ENCODE results near the gene MAT1A.
"Not testable (repeated sequence)": the region's sequence is repeated elsewhere in the genome, so short reads cannot be mapped to it uniquely, and the experiment has no call there.

The MAT1A gene

DNA sequence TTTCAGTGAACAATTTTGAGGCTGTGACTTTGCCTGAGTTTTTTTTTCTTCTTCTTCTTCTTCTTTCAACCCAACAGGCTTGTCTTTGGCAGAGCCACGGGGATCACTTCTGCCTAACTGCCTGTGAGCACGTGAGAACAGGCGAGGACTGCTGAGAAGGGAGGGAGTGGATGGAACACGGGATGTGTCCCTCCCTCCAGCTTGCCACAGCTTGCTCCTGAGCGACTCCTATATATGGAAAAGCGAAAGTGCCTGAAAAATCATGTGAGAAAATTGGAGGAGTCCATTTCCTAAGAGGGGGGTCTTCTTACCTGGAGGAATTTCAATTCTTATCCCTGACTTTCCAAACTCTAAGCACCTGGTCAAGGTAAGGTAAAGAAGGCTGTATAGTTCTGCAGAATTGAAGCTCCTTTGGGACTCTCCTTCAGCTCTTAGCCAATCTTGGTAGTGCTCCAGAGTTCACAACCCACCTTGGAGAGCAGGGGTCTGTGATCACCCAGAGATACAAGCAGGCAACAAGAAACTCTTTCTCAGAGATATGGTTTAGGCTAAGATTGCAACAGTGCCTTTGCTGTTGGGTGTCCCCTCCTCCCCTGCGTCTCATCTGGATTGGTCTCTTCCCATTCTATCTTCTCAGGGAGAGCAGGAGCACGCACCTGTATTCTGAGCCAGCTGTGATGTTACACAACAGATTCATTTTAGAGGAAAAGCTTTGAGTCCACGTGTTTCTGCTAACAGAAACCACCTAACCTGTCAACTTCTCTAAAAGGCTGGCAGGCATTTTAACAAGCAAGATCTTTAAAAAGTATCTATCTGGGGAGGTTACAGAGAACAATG is at the start of gene MAT1A:
Gene MAT1A, minus strand, starts transcription at position 208 of the 837 bp plus-strand sequence. CDS start 235 bp downstream, outside the sequence.
- DNase-seq: no peak

DNA sequence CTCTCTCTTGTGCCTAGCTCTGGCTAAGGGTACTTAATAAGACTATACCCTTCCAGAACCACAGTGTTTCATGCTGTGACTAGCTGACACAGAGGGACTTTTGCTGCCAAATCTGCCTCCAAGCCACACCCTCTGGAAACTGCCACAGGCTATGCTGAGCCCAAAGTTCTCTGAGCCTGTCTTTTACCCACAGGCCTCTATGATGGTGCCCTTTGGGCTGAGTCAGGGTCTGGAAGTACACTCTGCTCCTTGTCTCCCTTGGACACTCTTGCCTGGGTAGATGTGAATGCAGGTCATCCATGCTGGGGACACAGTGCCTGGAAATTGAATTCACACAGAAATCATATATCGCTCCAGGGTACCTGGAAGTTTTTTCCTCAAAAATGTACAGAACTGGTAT is 44.5 kb upstream of the MAT1A start:
- no peak for DNase-seq

DNA sequence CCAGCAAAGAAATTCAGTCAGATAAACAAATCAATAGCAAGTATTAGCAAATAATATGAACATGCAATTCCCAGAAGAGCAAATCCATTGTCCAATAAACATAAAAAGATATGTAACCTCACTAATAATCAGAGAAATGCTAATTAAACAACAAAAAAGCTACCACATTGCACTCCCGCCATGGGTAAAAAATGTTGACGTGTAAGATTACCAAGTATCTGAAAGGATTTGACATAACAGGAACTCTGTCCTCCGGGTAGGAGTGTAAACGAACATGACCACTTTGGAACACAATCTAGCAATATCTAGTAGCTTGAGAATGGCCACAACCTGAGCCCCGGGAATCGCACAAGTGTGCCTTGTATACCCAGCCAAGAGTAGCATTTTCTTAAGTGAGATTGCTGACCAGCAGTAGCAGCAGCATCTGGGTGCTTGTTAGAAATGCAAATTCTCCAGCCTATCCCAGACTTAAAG is 35.5 kb upstream of the MAT1A start:
- DNase-seq: no peak

DNA sequence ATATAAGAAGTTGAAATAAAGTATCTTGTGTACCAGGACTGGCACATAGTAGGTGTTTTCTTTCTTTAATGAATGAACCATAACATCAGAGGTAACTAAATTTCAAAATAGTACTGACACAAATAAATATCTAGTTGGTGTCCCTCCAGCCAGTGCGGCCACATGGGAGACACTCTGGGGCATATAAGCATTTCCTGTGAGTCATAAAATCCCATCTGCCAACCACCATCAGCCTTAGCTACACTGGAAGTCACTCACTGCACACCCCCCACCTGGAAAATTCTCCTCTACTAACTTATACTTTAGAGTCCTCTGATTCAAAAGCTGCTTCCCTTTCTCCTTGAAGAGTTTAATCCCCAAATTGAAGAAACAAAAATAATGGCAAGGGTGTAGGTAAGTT is 34.6 kb upstream of the MAT1A start:
- DNase-seq: no peak

DNA sequence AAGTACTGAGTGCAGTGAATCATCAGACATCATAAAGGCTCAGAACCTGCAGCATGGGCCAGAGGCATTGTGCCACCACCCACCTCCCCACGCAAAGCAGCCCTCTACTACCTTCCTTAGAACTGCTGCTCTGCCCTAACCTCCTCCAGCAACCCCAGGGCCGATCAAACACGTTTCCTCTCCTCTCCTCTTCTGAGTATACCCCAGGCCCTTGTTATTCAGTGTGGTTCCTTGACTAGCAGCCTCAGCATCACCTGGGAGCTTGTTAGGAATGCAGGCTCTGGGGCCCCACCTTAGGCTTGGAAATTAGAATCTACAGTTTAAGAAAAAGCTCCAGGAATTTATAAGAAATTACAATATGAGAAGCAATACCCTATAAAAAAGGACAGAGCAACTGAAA is 33.9 kb upstream of the MAT1A start:
- DNase-seq: no peak

DNA sequence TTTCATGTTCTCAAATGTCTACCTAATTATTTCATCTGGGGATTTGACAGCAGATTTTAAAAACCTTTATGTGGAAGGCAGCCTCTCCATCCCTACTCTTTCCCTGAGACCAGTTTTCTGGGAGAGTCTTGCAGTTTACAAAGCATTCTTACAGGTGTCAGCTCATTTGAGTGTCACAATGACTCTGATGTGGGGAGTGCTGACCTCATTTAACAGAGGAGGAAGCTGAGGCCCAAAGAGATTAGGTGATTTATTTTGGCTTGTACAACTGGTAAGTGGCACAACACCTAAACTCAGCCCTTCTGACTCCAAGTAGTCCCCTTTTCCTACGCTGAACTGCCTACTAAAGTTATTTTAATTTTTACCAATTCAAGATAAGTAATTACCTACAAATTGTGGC is 33.3 kb upstream of the MAT1A start:
- DNase-seq: no peak

DNA sequence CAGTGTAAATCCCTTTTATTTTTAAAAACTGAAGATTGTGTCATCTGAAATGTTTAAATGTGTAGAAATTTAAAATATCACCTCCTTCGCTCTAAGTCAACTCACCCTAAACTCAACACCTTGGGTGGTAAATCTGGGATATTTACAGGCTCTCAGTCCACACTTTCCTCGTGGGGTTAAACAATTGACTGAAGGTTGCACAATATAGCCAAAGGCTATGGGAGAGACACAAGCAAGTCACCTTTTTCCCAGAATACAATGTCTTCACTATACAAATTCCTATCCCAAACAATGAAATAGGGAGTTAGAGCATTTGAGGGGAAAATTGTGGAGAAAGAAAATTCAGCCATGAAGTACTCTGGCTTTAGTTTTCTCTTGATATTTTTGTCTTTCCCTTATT is 32.7 kb upstream of the MAT1A start:
- DNase-seq: no peak

DNA sequence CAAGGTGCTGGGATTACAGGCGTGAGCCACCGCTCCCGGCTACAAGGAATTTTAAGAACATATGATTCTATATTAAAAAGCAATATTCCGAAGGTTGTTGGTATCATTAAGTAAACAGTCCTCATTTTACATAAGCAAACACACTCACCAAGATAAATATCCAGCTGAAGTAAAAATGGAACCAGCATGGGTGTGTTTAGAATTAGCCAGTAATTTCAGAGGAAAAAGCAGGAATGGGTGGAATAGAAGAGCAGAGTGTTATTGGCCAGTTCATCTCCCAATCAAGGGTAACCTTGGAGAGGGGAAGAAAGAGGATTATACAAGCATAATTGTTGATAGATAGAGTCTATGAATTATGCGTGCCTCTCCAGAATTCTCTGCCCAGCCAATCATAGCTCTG is 31.7 kb upstream of the MAT1A start:
- no peak for DNase-seq

DNA sequence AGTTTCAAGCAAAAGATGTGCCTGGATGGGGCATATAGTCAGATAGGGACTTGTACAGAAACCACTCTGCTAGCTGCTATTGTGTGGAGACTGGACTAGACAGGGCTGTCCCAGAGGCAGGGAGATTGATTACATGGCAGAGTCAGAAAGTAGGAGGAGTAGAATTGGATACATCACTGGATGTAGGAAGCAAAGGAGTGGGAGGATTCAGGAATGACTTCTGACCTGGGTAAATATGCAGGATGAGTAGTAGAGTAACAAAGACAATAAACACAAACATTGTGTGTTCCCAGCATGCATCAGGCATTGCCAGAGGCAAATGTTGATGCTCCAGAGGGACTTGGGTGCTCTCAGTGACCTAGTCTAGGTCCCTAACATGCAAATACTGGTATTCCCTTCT is 30.9 kb upstream of the MAT1A start:
- no peak for DNase-seq

DNA sequence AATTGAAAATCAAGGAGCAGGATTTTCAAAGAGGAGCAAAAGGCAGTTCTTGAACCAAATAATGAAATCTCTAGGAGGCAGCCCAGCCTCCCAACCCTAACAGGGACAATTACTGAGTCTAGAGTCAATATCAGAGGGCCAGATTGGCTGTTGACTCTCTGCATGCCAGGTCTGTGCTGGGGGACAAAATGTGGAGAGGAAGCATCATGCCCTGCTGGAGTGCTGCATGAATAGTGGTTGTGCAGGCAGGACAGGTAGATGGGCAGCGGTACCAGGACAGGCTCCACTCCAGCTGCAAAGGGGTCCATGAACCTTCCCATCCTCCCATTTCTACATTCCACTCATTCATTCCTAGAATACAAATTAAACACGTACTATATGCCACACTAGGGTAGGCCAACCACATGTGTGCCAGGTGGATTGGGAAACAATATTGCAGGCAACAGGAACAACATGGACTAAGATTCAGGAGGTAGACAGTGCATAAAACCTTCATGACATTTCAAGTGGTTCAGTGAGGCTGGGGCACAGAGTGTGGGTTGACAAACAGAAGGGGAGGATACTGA is 30.4 kb upstream of the MAT1A start:
- no peak for DNase-seq

DNA sequence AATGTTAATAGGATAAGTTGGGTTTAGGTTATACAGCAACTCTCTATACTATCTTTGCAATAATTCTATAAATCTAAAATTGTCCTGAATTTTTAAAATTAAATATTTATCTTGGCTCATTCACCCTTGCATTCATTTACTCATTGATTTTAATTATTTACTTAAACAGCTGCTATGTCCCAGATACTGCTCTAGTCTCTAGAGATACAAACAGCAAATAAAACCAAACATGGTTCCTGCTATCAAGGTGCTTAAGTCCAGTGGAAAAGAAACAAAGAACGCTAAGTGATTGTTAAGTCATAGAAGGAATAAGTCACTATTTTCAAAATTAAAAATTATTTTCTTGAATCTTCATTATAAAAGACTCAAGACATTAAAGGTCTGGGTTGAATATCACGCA is 29.9 kb upstream of the MAT1A start:
- DNase-seq: no peak

DNA sequence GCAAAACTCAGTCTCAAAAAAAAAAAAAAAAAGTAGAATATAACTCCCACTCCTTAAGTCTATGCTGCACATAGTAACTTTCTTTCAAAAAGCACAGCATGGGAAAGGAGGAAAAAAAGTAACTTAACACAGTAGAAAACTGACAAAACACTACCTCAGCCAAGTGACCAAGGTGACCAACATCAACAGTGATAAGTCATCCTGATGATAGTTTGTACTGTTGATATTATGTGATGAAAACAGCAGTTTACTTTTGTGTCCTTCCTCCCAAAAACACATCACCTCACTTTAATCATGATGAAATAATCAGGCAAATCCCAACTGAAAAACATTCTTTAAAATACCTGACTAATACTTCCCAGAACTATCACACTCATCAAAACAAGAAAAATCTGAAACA is 29.3 kb upstream of the MAT1A start:
- DNase-seq: no peak

DNA sequence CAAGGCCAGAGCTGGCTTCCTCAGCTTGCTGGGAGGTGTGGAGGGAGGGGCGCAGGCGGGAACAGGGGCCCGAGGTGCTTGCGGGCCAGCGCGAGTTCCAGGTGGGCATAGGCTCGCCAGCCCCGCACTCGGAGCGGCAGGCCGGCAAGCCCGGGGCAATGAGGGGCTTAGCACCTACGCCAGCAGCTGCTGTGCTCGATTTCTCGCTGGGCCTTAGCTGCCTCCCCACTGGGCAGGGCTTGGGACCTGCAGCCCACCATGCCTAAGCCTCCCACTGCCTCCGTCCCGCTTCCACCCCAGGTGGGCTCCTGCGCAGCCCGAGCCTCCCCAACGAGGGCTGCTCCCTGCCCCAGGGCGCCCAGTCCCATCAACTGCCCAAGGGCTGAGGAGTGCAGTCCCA is 25.9 kb upstream of the MAT1A start:
- DNase-seq: no peak

DNA sequence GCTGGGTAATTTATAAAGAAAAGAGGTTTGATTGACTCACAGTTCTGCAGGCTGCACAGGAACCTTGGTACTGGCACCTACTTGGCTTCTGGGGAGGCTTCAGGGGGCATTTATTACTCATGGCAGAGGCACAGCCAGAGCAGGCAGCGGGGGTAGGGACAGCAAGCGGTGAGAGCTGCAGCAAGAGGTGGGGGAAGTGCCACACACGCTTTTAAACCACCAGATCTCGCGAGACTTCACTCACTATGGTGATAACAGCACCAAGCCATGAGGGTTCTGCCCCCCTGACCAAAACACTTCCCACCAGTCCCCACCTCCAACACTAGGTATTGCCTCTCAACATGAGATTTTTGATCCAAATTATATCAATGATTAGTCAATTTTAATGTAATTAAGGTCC is 24.1 kb upstream of the MAT1A start:
- DNase-seq: no peak

DNA sequence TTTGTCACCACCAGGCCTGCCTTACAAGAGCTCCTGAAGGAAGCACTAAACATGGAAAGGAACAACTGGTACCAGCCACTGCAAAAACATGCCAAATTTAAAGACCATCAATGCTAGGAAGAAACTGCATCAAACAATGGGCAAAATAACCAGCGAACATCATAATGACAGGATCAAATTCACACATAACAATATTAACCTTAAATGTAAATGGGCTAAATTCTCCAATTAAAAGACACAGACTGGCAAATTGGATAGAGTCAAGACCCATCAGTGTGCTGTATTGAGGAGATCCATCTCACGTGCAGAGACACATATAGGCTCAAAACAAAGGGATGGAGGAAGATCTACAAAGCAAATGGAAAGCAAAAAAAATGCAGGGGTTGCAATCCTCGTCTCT is 16.5 kb upstream of the MAT1A start:
- DNase-seq: not testable (repeated sequence)

DNA sequence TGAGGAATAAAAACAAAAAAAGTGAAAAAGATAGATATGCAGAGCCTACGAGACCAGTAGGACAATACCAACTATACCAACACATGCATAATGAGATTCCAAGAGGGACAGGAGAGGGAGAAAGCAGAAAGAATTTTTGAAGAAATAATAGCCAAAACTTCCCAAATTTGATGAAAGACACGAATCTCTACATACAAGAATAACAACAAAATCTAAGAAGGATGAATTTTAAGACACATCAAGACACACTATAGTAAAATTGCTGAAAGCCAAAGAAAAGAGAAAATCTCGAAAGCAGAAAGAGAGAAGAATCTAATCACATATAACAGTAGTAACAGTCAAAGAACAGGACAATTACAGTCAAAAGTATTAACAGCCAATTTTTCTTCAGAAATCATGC is 7.5 kb upstream of the MAT1A start:
- no peak for DNase-seq

DNA sequence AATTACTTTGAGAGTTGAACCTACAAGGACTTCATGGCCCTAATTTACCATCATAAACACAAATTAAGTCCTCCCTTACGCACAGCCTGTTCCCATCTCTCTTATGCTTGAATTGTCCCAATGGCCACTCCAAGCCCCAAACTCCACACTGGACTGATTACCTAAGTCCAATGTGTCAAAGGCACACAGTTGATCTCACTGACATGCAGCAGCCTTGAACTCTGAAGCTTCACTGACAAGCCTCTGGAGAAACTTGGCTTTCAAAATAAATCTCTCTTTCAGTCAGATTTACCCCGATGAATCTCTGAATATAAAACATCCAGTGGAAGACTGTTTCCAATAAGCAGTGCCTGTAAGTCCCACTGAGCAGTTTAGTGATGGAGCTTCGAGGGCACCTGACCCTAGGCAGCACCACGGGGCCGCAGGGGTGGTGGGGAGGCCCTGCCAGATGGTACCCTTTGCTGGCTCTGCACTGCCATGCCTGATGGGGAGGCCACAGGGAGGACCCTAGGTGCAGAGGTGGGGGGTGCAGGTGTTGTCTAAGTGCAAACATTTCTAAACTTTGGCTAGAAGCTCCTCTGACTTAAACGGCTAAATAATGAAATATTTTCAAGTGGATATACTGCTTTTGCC is 3.3 kb upstream of the MAT1A start:
- no peak for DNase-seq

DNA sequence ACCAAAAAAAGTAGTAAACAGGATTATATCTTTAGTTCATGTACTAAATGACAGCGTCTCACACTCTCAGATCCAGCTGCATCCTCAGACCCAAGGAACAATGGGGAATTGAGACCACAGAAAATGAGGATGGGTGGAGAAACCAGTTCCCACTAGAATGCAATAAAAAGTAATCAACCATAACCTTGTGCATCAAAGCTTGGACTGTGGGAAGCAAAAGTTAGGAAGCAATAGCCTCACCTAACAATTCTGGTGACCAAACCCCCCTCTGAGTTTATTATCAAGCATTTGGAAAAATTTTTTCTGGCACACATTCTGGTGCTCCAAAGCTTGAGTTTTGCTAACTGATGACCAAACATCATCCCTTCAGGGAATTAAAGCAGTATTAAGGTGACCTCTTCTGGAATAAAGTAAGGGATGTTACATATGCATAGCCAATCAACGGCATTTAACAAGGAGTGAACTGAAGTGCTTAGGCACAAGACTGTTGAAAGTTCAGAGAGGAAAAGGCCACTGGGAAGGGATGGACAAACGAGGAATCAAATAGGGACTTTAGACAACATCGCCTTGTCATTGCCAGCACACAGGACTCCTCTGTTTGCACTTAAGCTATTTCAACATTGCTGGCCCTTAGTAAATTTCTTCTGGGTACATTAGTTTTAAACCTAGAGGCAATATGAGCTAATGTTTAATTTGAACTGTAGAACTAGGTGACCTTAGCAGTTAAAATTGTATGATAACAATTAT is 1.2 kb upstream of the MAT1A start:
- DNase-seq: no peak

DNA sequence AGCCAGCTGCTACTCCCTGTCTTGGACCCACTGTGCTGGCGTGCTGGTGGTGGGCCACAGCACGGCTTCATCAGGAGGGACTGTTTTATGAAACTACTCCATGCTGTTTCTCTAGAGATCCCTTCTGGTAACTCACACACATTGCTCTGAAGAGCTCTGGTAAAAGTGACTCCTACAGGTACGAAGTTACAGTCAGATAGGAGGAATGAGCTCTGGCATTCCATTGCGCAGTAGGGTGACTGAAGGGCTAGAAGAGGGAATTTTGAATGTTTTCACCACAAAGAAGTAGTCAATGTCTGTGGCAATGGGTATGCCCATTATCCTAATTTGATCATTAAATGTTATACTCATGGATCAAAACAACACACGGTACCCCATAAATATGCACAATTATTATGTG is 609 bp downstream of the MAT1A start:
- DNase-seq: no peak

DNA sequence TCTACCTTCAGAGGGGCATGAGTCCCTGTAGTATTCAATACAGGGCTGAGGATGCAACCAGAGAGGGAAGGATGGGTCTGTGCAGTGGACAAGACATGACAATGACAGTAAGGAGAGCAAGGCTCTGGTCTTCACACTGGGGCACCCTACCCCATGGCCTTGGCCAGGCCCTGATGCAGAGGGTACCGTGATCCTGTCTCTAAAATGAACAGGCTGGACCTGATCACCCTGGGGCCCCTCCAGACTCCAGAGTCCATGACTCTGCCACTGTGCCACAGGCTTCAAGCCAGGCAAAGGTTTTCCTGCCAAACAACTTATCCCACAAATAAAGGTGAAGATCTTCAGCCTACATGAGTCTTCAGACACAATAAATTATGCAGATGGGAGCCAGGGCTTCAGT is 4.9 kb downstream of the MAT1A start:
- no peak for DNase-seq

DNA sequence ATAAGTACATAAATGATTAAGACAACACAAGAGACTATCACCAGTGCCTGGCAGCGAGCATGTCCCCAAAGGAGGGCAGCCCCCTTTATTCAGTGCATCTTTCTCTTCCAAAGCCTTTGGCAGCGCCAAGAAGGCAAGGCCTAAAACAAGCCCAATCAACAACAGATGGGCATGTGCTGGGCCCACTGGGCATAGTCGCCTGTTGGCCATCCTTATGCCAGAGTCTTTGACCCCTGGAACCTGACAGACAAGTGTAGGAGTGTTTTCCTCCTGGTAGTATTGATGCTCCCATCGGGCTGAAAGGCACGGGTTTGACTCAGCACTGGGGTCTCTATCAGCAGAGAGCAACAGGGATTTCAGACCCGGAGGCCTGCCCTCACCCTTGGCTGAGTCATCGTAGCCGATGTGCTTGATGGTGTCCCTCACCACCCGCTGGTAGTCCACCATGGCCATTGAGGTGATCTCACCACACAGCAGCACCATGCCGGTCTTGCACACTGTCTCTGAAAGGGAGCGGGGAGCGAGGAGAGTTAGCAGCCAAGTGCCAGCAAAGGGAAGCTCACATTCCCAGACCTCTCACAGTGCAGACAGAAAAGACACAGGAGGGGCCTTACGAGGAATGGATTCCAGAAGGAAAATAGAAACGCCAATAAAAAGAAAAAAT is 5.8 kb downstream of the MAT1A start:
- DNase-seq: no peak

DNA sequence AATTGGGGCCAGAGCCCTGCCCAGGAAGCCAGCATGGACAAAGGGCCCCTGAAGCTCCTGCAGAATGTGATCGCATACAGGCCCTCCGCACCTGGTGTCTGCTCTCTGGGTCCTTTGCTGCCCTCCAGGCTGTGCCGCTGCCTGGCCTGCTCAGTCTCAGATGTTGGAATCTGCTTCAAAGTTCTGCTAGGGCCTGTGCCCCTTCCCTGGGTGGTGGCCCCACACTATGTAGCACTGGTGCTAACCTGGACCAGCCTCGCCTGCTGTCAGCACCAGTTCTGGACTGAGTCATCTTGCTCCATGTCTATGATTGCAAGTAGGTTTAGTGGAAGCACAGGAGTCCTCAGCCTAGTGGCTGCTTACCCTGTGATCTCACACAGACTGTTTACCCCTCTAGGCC is 6.3 kb downstream of the MAT1A start:
- DNase-seq: no peak

Data from SHP77 treated with DMSO at 0.1 percent for 48 hours (cell line).